H1 (cell line): ENCODE results near the gene DRAXIN. TPM values are rescaled to one million over a fixed set of nuclear protein-coding genes. Genes with fewer than 3 reads are reported as not detected.

Source experiments
- CTCF ChIA-PET: fragments of 300-600 bp; sonication (Branson Sonifier 250); formaldehyde crosslinking; loops from one replicate; lab custom pipeline; 2021; ENCODE audit not compliant: partially characterized antibody; lab: Charles Lee
- POLR2A ChIA-PET: fragments of 300-600 bp; sonication (Branson Sonifier 250); formaldehyde crosslinking; loops from one replicate; lab custom pipeline; 2021; ENCODE audit warnings: inconsistent platforms; ENCODE audit not compliant: partially characterized antibody; lab: Charles Lee
- DNase-seq, 2 experiments: peaks; one replicate each; pipeline versions ENCODE4 v3.0.0 to v3.0.0-alpha.2; 2010 to 2022; ENCODE audit warnings: low spot score in 2 of 2, low read depth in 1 of 2, mixed read lengths in 1 of 2
- FAIRE-seq: peaks from 2 replicates; lab custom pipeline; 2011; peaks lifted over from hg19 to GRCh38; lab: Jason Lieb, UNC
- H2AFZ ChIP-seq: 2 replicates; pipeline ENCODE4 v1.8.1; 2012; ENCODE audit warnings: low read length, inconsistent platforms
- H2AK5ac ChIP-seq: 2 replicates; pipeline ENCODE4 v1.6.1; 2013; ENCODE audit warnings: low read depth, low read length
- H2BK120ac ChIP-seq: replicated peaks from 2 replicates; pipeline ENCODE3; 2013; ENCODE audit warnings: low read depth, low read length, inconsistent platforms
- H2BK12ac ChIP-seq: 2 replicates; pipeline ENCODE4 v1.6.1; 2013; ENCODE audit warnings: low read depth, low read length
- H2BK15ac ChIP-seq: 2 replicates; pipeline ENCODE4 v1.6.1; 2013; ENCODE audit warnings: low read length
- H2BK20ac ChIP-seq: 2 replicates; pipeline ENCODE4 v1.6.1; 2013; ENCODE audit warnings: low read length
- H2BK5ac ChIP-seq: 2 replicates; pipeline ENCODE4 v1.6.1; 2013; ENCODE audit warnings: low read depth, low read length
- H3K14ac ChIP-seq: 2 replicates; pipeline ENCODE4 v1.6.1; 2013; ENCODE audit warnings: inconsistent platforms; ENCODE audit not compliant: insufficient read length
- H3K18ac ChIP-seq: 2 replicates; pipeline ENCODE4 v1.6.1; 2013; ENCODE audit warnings: low read length; ENCODE audit errors: extremely low read depth
- H3K23ac ChIP-seq: 2 replicates; pipeline ENCODE4 v1.6.1; 2013; ENCODE audit warnings: inconsistent platforms; ENCODE audit not compliant: insufficient read length
- H3K23me2 ChIP-seq: 2 replicates; pipeline ENCODE4 v1.6.1; 2013; ENCODE audit warnings: low read depth, low read length
- H3K27ac ChIP-seq: 2 replicates; pipeline ENCODE4 v1.6.1; 2011; ENCODE audit warnings: low read depth, low read length, inconsistent platforms
- H3K27me3 ChIP-seq, 4 experiments: replicated peaks in 1 of 4; 1 replicate in 1 of 4; 2 replicates in 3 of 4; pipeline versions ENCODE4 v1.6.1 to v1.8.1; 2011 to 2013; ENCODE audit warnings: low read length in 3 of 4, mild to moderate bottlenecking in 3 of 4, inconsistent platforms in 2 of 4, mixed read lengths in 2 of 4, moderate library complexity in 1 of 4; ENCODE audit not compliant: control insufficient read depth in 3 of 4, insufficient read depth in 3 of 4; ENCODE audit errors: extremely low read depth in 1 of 4
- H3K36me3 ChIP-seq, 4 experiments: 2 replicates each; pipeline versions ENCODE4 v1.6.1 to v1.8.1; 2011 to 2013; ENCODE audit warnings: mild to moderate bottlenecking in 4 of 4, low read length in 3 of 4, moderate library complexity in 2 of 4, control low read depth in 1 of 4, inconsistent platforms in 1 of 4; ENCODE audit not compliant: insufficient read depth in 4 of 4, control insufficient read depth in 2 of 4
- H3K4ac ChIP-seq: replicated peaks from 2 replicates; pipeline ENCODE3; 2013; ENCODE audit warnings: low read length, low read depth, mixed read lengths, inconsistent platforms; ENCODE audit not compliant: insufficient read length
- H3K4me1 ChIP-seq, 4 experiments: replicated peaks in 1 of 4; 1 replicate in 1 of 4; 2 replicates in 3 of 4; pipeline versions ENCODE4 v1.6.1 to v1.8.1; 2011 to 2013; ENCODE audit warnings: low read length in 3 of 4, inconsistent platforms in 2 of 4, mixed read lengths in 1 of 4; ENCODE audit not compliant: insufficient read depth in 4 of 4, control insufficient read depth in 3 of 4
- H3K4me2 ChIP-seq, 2 experiments: 2 replicates each; pipeline versions ENCODE4 v1.6.1 to v1.8.1; 2011 to 2013; ENCODE audit warnings: low read depth in 2 of 2, low read length in 2 of 2, control low read depth in 1 of 2, inconsistent platforms in 1 of 2, mild to moderate bottlenecking in 1 of 2; ENCODE audit not compliant: insufficient read depth in 1 of 2
- H3K4me3 ChIP-seq, 4 experiments: fragments of 200-600, 300-600 bp in 1 of 4; sonication (generic), shearing (Covaris generic), sonication (Bioruptor Twin) in 1 of 4; 2 replicates each; pipeline versions ENCODE4 v1.5.1 to v1.8.1; 2011 to 2016; ENCODE audit warnings: low read length in 4 of 4, low read depth in 3 of 4, control low read depth in 2 of 4, inconsistent platforms in 2 of 4, mild to moderate bottlenecking in 2 of 4, mixed read lengths in 1 of 4, moderate library complexity in 1 of 4; ENCODE audit not compliant: insufficient read depth in 2 of 4; ENCODE audit errors: extremely low read depth in 1 of 4
- H3K56ac ChIP-seq: replicated peaks from 2 replicates; pipeline ENCODE3; 2013; ENCODE audit warnings: low read depth, mild to moderate bottlenecking, mixed read lengths, low read length, inconsistent platforms; ENCODE audit not compliant: insufficient read length
- H3K79me1 ChIP-seq: 2 replicates; pipeline ENCODE4 v1.6.1; 2013; ENCODE audit warnings: low read depth, low read length, control low read depth
- H3K79me2 ChIP-seq, 2 experiments: 2 replicates each; pipeline versions ENCODE4 v1.6.1 to v1.8.1; 2012 to 2013; ENCODE audit warnings: low read length in 2 of 2, mild to moderate bottlenecking in 2 of 2, inconsistent platforms in 1 of 2; ENCODE audit not compliant: insufficient read depth in 2 of 2, control insufficient read depth in 1 of 2
- H3K9ac ChIP-seq, 4 experiments: replicated peaks in 1 of 4; 1 replicate in 1 of 4; 2 replicates in 3 of 4; pipeline versions ENCODE4 v1.6.1 to v1.8.1; 2011 to 2013; ENCODE audit warnings: low read depth in 3 of 4, low read length in 3 of 4, control low read depth in 2 of 4, mild to moderate bottlenecking in 2 of 4, moderate library complexity in 2 of 4, inconsistent platforms in 1 of 4; ENCODE audit errors: extremely low read depth in 1 of 4
- H3K9me3 ChIP-seq, 2 experiments: 2 replicates each; pipeline versions ENCODE4 v1.6.1 to v1.8.1; 2012 to 2013; ENCODE audit warnings: mild to moderate bottlenecking in 2 of 2, moderate library complexity in 2 of 2, control low read depth in 1 of 2, inconsistent platforms in 1 of 2, low read depth in 1 of 2, low read length in 1 of 2, mixed read lengths in 1 of 2; ENCODE audit not compliant: insufficient read depth in 2 of 2
- H4K20me1 ChIP-seq, 2 experiments: replicated peaks in 1 of 2; 2 replicates each; pipeline versions ENCODE3 to v1.8.1; 2011 to 2013; ENCODE audit warnings: inconsistent platforms in 2 of 2, low read length in 2 of 2, mild to moderate bottlenecking in 1 of 2; ENCODE audit not compliant: insufficient read depth in 2 of 2, control insufficient read depth in 1 of 2
- H4K5ac ChIP-seq: 2 replicates; pipeline ENCODE4 v1.6.1; 2013; ENCODE audit warnings: low read length, low read depth, mixed read lengths, inconsistent platforms; ENCODE audit not compliant: insufficient read length
- H4K8ac ChIP-seq: 2 replicates; pipeline ENCODE4 v1.8.0; 2013; ENCODE audit warnings: mild to moderate bottlenecking, moderate library complexity, low read length, inconsistent platforms; ENCODE audit not compliant: insufficient read depth; ENCODE audit errors: extremely low read depth
- H4K91ac ChIP-seq: replicated peaks from 2 replicates; pipeline ENCODE3; 2013; ENCODE audit warnings: low read length, mixed read lengths, inconsistent platforms; ENCODE audit not compliant: insufficient read length
- CEBPB ChIP-seq: IDR thresholded peaks from 2 replicates; pipeline ENCODE4 v1.6.1; 2012; ENCODE audit warnings: low read depth, low read length
- CTBP2 ChIP-seq: IDR thresholded peaks from 2 replicates; pipeline ENCODE4 v1.7.0; 2011; ENCODE audit warnings: borderline replicate concordance, mild to moderate bottlenecking, moderate library complexity, mixed read lengths, low read length; ENCODE audit not compliant: insufficient read depth, insufficient read length
- FOSL1 ChIP-seq: IDR thresholded peaks from 2 replicates; pipeline ENCODE4 v1.6.1; 2011; ENCODE audit warnings: mild to moderate bottlenecking, low read depth, low read length, moderate library complexity; ENCODE audit not compliant: insufficient read depth
- PHF8 ChIP-seq: fragments of 200-600 bp; sonication (generic); conservative IDR thresholded peaks from 2 replicates; pipeline ENCODE4 v1.7.1; 2012; ENCODE audit warnings: low read depth, mild to moderate bottlenecking, inconsistent platforms, low read length, moderate library complexity
- RFX5 ChIP-seq: IDR thresholded peaks from 2 replicates; pipeline ENCODE4 v1.6.1; 2011; ENCODE audit warnings: low read depth, low read length, improper control_type of control experiment, borderline replicate concordance
- RNF2 ChIP-seq: fragments of 200-900, 300-1000 bp; sonication (generic); IDR thresholded peaks from 2 replicates; pipeline ENCODE4 v1.7.1; 2016; ENCODE audit warnings: borderline replicate concordance, low read depth, mild to moderate bottlenecking, antibody characterized with exemption, low read length; ENCODE audit not compliant: poor library complexity, severe bottlenecking; ENCODE audit errors: missing control alignments
- SIN3A ChIP-seq, 2 experiments: IDR thresholded peaks in 1 of 2; conservative IDR thresholded peaks in 1 of 2; 2 replicates each; pipeline ENCODE4 v1.6.1; 2011 to 2012; ENCODE audit warnings: low read length in 2 of 2, improper control_type of control experiment in 1 of 2, low read depth in 1 of 2, mild to moderate bottlenecking in 1 of 2
- YY1 ChIP-seq: IDR thresholded peaks from 2 replicates; pipeline ENCODE4 v1.6.1; 2011; ENCODE audit warnings: low read depth, mild to moderate bottlenecking, low read length
- ZNF274 ChIP-seq: IDR thresholded peaks from 2 replicates; pipeline ENCODE4 v1.7.0; 2012; ENCODE audit warnings: low read length, borderline replicate concordance; ENCODE audit errors: extremely low read depth
- WGBS, 2 experiments: shearing (Covaris generic) in 1 of 2; methylation state at CpG; one replicate each; pipeline versions ENCODE4 v1.1.6 to v1.1.7; 2013 to 2015; ENCODE audit warnings: low lambda C conversion rate in 2 of 2, mixed read lengths in 2 of 2, inconsistent platforms in 1 of 2, low coverage in 1 of 2, missing lambda C conversion rate in 1 of 2; ENCODE audit not compliant: insufficient replicate concordance in 2 of 2, insufficient coverage in 1 of 2, insufficient read length in 1 of 2; ENCODE audit errors: extremely low coverage in 1 of 2, missing lambda C conversion rate in 1 of 2; 5-methylcytosine and 5-hydroxymethylcytosine counted together
- polyA plus RNA-seq, 7 experiments: library from polyadenylated mRNA; depleted of rRNA in 3 of 7; stranded (reverse) in 5 of 7; unstranded in 2 of 7; fragments of >200 nt in 5 of 7; fragments of 200-250 nt in 2 of 7; gene quantifications; 1 replicate in 5 of 7; 2 replicates in 1 of 7; 4 replicates in 1 of 7; pipeline versions ENCODE4 v1.2.1 to v1.2.3, GENCODE V29; 2011 to 2013; ENCODE audit warnings: missing spikeins in 2 of 7, mixed read lengths in 2 of 7
- total RNA-seq: library from RNA; stranded (reverse); fragmentation: NEBNext Ultra II Directional; extraction: Animal tissue kit (Norgen Biotek cat#: 25700); gene quantifications from 2 replicates; pipeline ENCODE4 v1.2.1, GENCODE V29; 2021
- TF ChIP-seq, protein P1 (sequence below): IDR thresholded peaks from 2 replicates; pipeline ENCODE4 v1.6.1; 2011; ENCODE audit warnings: low read length, improper control_type of control experiment

DRAXIN gene
- total and polyA plus RNA-seq, 2 of the 8 experiments (the other 6 are each of a cell fraction or from before 2014, with no cell fraction given) = 4.6 to 17.6 TPM

DNA sequence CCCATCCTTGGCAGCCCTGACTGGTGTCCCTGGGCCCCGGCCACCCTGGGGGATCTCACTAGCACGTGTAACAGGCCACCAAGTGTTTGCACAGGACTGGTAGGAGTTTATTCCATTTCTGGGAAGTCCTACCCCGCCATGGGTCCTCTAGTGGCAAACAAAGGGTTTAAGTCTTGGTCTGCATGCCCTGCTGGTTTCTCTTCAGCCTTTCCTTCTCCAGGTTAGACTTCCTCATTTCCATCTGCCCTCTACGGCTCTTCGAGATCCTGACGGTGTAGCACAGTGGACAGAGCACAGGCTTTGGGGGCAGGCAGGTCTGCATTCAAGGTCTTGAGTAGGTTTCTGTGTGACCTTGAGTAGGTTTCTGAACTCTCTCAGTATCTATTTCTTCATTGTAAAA lies 47.3 kb downstream of the DRAXIN start:
- CTCF ChIA-PET = interaction anchor here (1.0 to 2.5 kb wide), 4 partner anchors 13 to 86 kb away, joined by 3 to 6 read pairs (median 6); no protein-coding TSS in a partner anchor
- FAIRE-seq = no peak

More for the DNA sequence above, 47.3 kb downstream of the DRAXIN start:
- no peaks in the 10 kb centered on the region for H3K9me3 ChIP-seq
- H4K91ac ChIP-seq = no peak overlapping the region
- H3K23me2 ChIP-seq = peaks cover 10% of the 10 kb centered on the region
- no peak overlapping the region for H2AFZ ChIP-seq
- DNase-seq = no peak
- H3K4me1 ChIP-seq = peaks cover 4 to 29% (median 8%) of the 10 kb centered on the region in 4 experiments
- peaks cover 2% of the 10 kb centered on the region; the same call in 1 of the 2 replicates for H3K79me1 ChIP-seq
- H3K27me3 ChIP-seq = no peaks in the 10 kb centered on the region
- H2BK5ac ChIP-seq = 0 out of 2 replicates have a peak overlapping the region, but pooled peaks have one; percentile 49
- H2BK12ac ChIP-seq = no peak overlapping the region
- no peak overlapping the region for H4K5ac ChIP-seq
- H3K18ac ChIP-seq = no peak overlapping the region
- no peak overlapping the region for H3K9ac ChIP-seq
- no peak overlapping the region for H3K23ac ChIP-seq
- POLR2A ChIA-PET = interaction anchor here (5.1 kb wide), 1 partner anchor 48 kb away, joined by 35 read pairs; the partner anchor contains the start of gene DRAXIN
- peaks cover 0 to 2% of the 10 kb centered on the region in 2 experiments for H4K20me1 ChIP-seq
- H3K14ac ChIP-seq = no peak overlapping the region
- no peaks in the 10 kb centered on the region for H3K36me3 ChIP-seq
- H4K8ac ChIP-seq = no peak overlapping the region
- H3K4me2 ChIP-seq = no peak overlapping the region
- H2AK5ac ChIP-seq = no peak overlapping the region
- TF ChIP-seq SIN3A (conservative IDR thresholded peaks at IDR 0.05 in 1 of 2, IDR thresholded peaks at IDR 0.05 in 1 of 2; ENCODE audit: low read depth in 1 of 2, low read length in 2 of 2) = no peak
- no peak for TF ChIP-seq RFX5
- no peak for TF ChIP-seq RNF2
- TF ChIP-seq YY1 = no peak
- TF ChIP-seq CTBP2 = no peak
- TF ChIP-seq PHF8 = no peak
- TF ChIP-seq, protein P1, sequence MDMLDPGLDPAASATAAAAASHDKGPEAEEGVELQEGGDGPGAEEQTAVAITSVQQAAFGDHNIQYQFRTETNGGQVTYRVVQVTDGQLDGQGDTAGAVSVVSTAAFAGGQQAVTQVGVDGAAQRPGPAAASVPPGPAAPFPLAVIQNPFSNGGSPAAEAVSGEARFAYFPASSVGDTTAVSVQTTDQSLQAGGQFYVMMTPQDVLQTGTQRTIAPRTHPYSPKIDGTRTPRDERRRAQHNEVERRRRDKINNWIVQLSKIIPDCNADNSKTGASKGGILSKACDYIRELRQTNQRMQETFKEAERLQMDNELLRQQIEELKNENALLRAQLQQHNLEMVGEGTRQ = no peak
- no peak for TF ChIP-seq CEBPB
- no peak for TF ChIP-seq ZNF274
- no peak for TF ChIP-seq FOSL1
- H2BK15ac ChIP-seq = no peak overlapping the region
- no peak overlapping the region for H2BK20ac ChIP-seq
- WGBS, 2 experiments = 88% methylated on average over 6 of the region's 6 CpGs; no CpG with 5 or more reads in 1 of the 2 experiments
- H3K27ac ChIP-seq = no peak overlapping the region
- H3K4ac ChIP-seq = no peak overlapping the region
- no peak overlapping the region for H3K56ac ChIP-seq
- no peak overlapping the region for H3K4me3 ChIP-seq
- H2BK120ac ChIP-seq = no peak overlapping the region
- H3K79me2 ChIP-seq = peaks cover 0 to 9% of the 10 kb centered on the region in 2 experiments; a peak in 1 of 4 replicates
